Activated naive CD8-positive, alpha-beta T cell treated with anti-CD3 and anti-CD28 coated beads for 36 hours (primary cell): ENCODE measurements around the gene LCN15. TPM values are rescaled to one million over a fixed set of nuclear protein-coding genes. Genes with fewer than 3 reads are reported as not detected.
A peak's percentile ranks its signal among the peaks of the same experiment; 100 is the strongest.

ENCODE experiments used
- DNase-seq: peaks from one replicate; pipeline ENCODE4 v3.0.0; 2021
- H3K27ac Mint-ChIP-seq: one replicate; pipeline ENCODE4 v1.8.0; 2022; ENCODE audit warnings: mild to moderate bottlenecking, moderate library complexity, mixed read lengths
- H3K27me3 Mint-ChIP-seq: one replicate; pipeline ENCODE4 v1.8.0; 2022; ENCODE audit warnings: mild to moderate bottlenecking, mixed read lengths
- H3K36me3 Mint-ChIP-seq: one replicate; pipeline ENCODE4 v1.8.0; 2021; ENCODE audit warnings: mild to moderate bottlenecking, mixed read lengths
- H3K4me1 Mint-ChIP-seq: one replicate; pipeline ENCODE4 v1.8.0; 2021; ENCODE audit warnings: mixed read lengths
- H3K4me3 Mint-ChIP-seq: one replicate; pipeline ENCODE4 v1.8.0; 2022; ENCODE audit warnings: mild to moderate bottlenecking, moderate library complexity, mixed read lengths
- H3K9me3 Mint-ChIP-seq: one replicate; pipeline ENCODE4 v1.8.0; 2022; ENCODE audit warnings: mixed read lengths
- total RNA-seq, 2 experiments: library from RNA; stranded (reverse); gene quantifications; one replicate each; pipeline ENCODE4 v1.2.3, GENCODE V29; 2021

The LCN15 gene
- total RNA-seq, 2 experiments from 2014 or later = not detected

DNA sequence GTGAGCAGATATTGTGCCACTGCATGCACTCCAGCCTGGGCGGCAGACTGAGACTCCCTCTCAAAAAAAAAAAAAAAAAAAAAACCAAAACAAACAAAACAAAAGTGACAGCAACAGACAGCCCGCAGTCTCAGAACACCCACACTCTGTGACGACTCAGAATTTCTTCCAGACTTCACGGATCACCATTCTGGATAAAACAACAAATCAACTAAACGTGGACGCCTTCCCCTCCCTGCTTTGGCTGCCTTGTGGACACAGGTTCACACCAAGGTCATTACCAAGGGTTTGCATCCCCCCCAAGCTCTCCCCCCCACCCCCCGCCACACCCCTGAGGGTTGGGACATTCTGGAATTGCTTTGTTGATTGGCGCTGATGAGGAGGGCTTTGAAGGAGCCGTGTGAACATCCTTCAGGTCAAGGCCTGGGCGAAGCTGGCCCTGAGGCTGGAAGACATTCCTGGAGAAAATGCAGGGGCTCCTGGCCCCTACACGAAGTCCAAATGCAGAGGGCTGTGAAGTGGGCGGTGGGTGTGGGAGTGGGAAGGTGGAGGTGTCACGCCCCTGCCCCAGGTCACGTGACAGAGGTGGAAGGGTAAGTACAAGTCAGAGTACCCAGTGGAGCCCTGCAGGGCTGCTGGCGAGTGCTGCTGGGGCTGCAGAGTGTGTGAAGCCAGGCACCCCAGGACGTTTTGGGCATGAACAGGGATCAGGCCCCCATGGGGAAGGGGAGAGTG is 31.7 kb downstream of the LCN15 start:
- H3K9me3 Mint-ChIP-seq = no peaks in the 10 kb centered on the region
- H3K27me3 Mint-ChIP-seq = no peaks in the 10 kb centered on the region
- peaks cover 6% of the 10 kb centered on the region for H3K36me3 Mint-ChIP-seq
- no peak overlapping the region for H3K27ac Mint-ChIP-seq
- peaks cover 14% of the 10 kb centered on the region for H3K4me1 Mint-ChIP-seq
- H3K4me3 Mint-ChIP-seq = no peak overlapping the region
- DNase-seq = no peak

DNA sequence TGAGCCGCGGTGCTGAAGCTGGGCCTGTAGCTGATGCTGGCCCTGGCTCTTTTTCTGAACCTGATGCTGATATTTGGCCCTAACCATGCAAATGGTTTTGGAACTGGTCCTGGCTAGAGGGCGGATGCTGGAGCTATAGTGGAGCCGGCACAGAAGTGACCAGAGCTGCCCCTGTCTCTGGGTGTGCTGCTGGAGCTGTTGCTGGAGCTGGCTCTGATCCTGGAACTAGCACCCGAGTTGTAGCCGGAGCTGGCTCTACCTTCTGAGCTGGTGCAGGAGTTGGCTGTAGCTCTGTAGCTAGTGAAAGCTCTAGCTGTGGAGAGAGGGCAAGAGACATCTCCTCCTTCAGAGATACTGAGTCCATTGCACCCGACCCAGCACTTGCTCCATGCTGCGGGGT is 34.4 kb downstream of the LCN15 start:
- Mint-ChIP-seq H3K4me1 (peaks cover 28% of the 10 kb centered on the region), H3K4me3 (peak overlapping the region; percentile 63), H3K27me3 (peaks cover 3% of the 10 kb centered on the region)

DNA sequence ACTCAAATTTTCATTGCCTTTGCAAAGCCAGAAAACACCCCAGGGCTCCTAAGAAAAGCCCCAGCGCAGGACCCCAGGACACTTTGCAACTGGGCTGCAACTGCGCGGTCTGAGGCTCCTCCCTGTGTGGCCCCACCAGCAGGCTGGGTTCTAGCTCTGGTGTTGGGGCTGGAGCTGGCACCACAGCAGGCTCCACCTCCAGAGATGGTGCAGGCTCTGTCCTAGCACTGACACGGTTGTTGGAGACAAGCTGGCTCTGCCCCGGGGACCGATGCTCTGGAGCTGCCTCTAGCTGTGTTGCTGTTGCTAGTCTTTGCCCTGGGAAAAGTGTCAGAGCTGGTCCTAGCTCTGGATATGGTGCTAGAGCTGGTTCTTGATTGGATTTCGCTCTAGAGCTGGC is 35.2 kb downstream of the LCN15 start:
- peak overlapping the region; percentile 63 for H3K4me3 Mint-ChIP-seq
- peaks cover 36% of the 10 kb centered on the region for H3K36me3 Mint-ChIP-seq
- no peak for DNase-seq
- H3K4me1 Mint-ChIP-seq = peaks cover 28% of the 10 kb centered on the region
- peaks cover 3% of the 10 kb centered on the region for H3K27me3 Mint-ChIP-seq
- H3K27ac Mint-ChIP-seq = no peak overlapping the region
- H3K9me3 Mint-ChIP-seq = no peaks in the 10 kb centered on the region

More for the DNA sequence above, 34.4 kb downstream of the LCN15 start:
- H3K9me3 Mint-ChIP-seq = no peaks in the 10 kb centered on the region
- H3K36me3 Mint-ChIP-seq = peaks cover 30% of the 10 kb centered on the region
- no peak for DNase-seq
- H3K27ac Mint-ChIP-seq = no peak overlapping the region

DNA sequence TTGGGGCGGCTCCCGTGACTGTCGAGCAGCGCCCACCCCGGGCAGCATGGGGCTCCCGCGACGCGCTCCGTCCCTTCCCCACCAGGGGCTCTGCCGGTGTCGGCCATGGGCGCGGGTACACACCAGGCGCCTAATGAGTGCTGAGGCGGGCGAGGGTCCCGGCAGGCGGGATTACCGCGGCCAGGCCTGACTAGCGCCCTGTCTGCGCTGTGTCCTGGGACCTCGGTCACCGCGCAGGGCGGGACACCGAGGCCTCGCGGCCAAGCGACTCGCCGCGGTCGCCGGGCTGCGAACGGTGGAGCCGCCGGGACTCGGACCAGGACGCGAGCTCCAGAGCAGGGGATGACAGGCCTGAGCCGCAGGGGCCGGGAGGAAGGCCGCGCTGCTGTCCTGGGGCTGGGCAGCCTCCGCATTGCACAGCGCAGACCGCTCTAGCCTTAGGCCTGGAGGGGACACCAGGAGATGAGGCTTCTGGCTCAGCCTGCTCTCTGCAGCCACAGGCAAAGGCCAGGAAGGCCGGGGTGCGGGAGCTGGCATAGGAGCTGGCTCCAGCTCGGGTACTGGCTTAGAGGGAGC is 35.7 kb downstream of the LCN15 start:
- Mint-ChIP-seq H3K27me3 (peaks cover 3% of the 10 kb centered on the region), H3K36me3 (peaks cover 41% of the 10 kb centered on the region), H3K27ac (no peak overlapping the region), H3K4me3 (peak overlapping the region; percentile 63), H3K4me1 (peaks cover 31% of the 10 kb centered on the region), H3K9me3 (no peaks in the 10 kb centered on the region)
- no peak for DNase-seq

DNA sequence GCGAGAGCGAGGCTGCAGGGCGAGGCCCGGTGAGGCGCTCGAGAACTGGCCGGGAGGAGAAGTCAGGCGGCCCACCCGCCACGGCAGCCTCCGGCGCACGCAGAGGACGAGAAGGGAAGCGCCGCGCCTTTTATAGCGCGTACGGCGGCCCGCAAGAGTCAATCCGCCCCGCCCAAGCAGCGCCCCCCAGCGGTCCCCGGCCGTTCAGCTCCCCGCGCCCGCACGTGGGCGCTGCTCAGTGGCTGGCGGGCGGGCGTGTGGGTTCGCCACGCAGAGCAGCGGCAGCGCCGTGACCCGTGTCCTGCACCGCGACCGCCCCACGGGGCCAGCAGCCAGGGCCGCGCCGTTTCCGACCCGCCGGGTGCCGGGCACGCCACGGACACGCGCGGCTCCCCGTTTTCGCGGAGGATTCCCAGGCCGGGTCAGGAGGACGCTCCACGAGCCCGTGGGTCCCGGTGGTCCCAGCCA is 36.2 kb downstream of the LCN15 start:
- peaks cover 43% of the 10 kb centered on the region for H3K36me3 Mint-ChIP-seq
- H3K4me3 Mint-ChIP-seq = peak overlapping the region; percentile 95
- peak; percentile 93 for DNase-seq
- peak overlapping the region; percentile 29 for H3K27ac Mint-ChIP-seq
- H3K9me3 Mint-ChIP-seq = no peaks in the 10 kb centered on the region
- H3K4me1 Mint-ChIP-seq = peaks cover 31% of the 10 kb centered on the region
- peaks cover 3% of the 10 kb centered on the region for H3K27me3 Mint-ChIP-seq

DNA sequence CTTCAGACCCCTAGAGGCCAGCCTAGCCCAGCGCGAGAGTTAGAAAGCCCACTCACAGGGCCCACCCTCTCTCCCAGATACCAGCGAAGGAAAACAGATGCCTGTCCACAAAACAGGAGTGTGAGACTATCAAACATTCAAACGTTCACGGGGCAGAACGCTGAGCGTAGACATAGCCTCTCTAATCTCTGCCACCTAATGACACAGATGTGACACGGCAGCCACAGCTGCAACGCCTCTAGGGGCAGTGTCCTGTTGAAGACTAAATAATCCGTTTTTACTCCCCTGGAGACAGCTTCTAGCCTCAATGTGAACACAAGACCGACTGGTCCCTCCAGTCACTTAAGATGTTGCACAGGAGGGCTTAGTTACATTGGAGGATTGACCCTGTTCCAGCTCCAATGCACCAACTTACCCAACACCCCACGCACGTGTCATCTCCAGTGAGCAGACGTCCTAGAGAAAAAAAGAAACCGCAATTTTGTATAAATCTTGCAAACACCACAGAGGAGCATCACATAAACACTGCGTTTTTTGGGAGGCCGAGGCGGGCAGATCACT is 37.6 kb downstream of the LCN15 start:
- peak overlapping the region; percentile 98 for H3K27ac Mint-ChIP-seq
- no peaks in the 10 kb centered on the region for H3K9me3 Mint-ChIP-seq
- peak; percentile 41 for DNase-seq
- H3K27me3 Mint-ChIP-seq = peaks cover 3% of the 10 kb centered on the region
- peaks cover 42% of the 10 kb centered on the region for H3K36me3 Mint-ChIP-seq
- peaks cover 30% of the 10 kb centered on the region for H3K4me1 Mint-ChIP-seq
- peak overlapping the region; percentile 95 for H3K4me3 Mint-ChIP-seq

DNA sequence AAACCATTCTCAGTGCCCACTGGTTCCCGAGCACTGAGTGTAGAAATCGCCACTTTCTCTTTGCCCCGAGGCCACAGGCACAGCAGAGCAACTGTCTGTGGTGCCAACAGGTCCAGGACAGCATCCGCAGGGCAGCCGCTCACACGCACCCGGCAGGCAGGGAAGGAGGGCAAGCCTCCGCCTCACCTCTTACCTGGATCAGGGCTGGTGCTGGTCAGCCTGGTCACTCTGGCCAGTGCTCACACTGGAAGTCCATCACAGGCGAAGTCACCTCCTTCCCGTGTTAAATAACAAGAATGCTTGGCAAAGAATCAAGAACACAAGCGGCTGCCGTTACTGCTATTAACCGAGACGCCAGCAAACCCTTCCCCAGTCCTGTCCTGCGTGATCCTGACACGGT is 38.2 kb downstream of the LCN15 start:
- H3K9me3 Mint-ChIP-seq = no peaks in the 10 kb centered on the region
- peak overlapping the region; percentile 95 for H3K4me3 Mint-ChIP-seq
- peaks cover 39% of the 10 kb centered on the region for H3K36me3 Mint-ChIP-seq
- H3K27me3 Mint-ChIP-seq = peaks cover 3% of the 10 kb centered on the region
- peak overlapping the region; percentile 98 for H3K27ac Mint-ChIP-seq
- no peak for DNase-seq
- H3K4me1 Mint-ChIP-seq = peaks cover 29% of the 10 kb centered on the region

DNA sequence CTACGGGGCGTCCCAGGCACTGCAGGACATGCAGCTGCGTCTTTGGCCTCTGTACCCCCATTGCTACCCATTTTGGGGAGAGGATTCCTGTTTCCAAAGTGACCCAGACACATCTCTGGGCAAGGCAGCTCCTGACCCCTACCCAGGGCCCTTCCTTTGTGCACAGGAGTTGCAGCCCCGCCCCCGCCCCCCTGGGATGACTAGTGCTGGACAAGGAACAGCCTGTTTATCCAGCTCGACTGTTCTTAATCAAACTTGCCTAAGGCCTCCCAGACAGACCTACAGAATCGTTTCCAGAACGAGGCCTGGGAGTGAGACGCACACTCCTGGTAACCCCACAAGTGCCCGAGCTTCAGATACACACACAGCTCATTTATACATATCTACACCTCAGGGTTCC is 38.7 kb downstream of the LCN15 start:
- H3K4me1 Mint-ChIP-seq = peaks cover 29% of the 10 kb centered on the region
- H3K27ac Mint-ChIP-seq = peak overlapping the region; percentile 98
- peak overlapping the region; percentile 95 for H3K4me3 Mint-ChIP-seq
- H3K36me3 Mint-ChIP-seq = peaks cover 38% of the 10 kb centered on the region
- no peak for DNase-seq
- peaks cover 3% of the 10 kb centered on the region for H3K27me3 Mint-ChIP-seq
- H3K9me3 Mint-ChIP-seq = no peaks in the 10 kb centered on the region

DNA sequence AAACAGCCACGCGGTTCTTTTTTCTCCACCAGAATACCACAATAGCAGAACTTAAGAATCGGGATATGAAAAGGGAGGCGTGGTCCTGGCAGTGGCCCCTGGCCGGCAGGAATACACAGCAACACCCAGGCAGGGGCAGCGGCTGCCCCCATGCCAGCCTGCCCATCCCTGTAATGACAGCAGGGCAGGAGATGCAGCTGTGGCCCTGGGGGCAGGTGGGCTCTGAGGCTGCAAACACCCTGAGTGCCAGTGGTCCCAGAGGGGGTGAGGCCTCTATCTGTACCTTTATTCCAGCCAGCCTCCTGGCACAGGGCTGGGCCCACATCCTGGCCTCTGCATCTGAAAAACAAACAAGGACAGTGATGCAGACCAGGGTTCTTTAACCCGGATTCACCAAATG is 39.5 kb downstream of the LCN15 start:
- H3K4me3 Mint-ChIP-seq = peak overlapping the region; percentile 40
- H3K9me3 Mint-ChIP-seq = no peaks in the 10 kb centered on the region
- H3K27ac Mint-ChIP-seq = no peak overlapping the region
- peaks cover 3% of the 10 kb centered on the region for H3K27me3 Mint-ChIP-seq
- H3K4me1 Mint-ChIP-seq = peaks cover 29% of the 10 kb centered on the region
- peaks cover 38% of the 10 kb centered on the region for H3K36me3 Mint-ChIP-seq
- no peak for DNase-seq

DNA sequence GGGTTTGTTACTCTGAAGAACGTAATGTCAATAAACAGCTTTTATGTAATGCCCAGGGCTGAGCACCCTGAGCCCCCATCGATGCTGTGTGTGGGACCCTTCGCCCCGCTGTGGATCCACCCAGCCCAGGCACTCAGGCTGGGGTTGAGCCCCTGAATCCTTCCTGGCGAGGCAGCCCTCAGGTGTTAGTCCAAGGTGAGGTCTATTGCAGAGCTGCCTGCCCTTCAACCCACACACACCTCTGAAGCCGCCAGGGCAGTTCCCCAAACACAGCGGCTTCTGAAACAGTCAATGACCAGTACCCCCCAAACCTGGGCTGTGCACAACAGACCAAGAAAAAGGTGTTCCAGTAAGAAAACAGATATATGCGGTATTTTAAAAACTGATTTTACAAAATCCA is 40.3 kb downstream of the LCN15 start:
- Mint-ChIP-seq H3K27me3 (peaks cover 3% of the 10 kb centered on the region), H3K4me1 (peaks cover 22% of the 10 kb centered on the region), H3K9me3 (no peaks in the 10 kb centered on the region), H3K27ac (peak overlapping the region; percentile 64), H3K4me3 (no peak overlapping the region), H3K36me3 (peaks cover 38% of the 10 kb centered on the region)
- no peak for DNase-seq

DNA sequence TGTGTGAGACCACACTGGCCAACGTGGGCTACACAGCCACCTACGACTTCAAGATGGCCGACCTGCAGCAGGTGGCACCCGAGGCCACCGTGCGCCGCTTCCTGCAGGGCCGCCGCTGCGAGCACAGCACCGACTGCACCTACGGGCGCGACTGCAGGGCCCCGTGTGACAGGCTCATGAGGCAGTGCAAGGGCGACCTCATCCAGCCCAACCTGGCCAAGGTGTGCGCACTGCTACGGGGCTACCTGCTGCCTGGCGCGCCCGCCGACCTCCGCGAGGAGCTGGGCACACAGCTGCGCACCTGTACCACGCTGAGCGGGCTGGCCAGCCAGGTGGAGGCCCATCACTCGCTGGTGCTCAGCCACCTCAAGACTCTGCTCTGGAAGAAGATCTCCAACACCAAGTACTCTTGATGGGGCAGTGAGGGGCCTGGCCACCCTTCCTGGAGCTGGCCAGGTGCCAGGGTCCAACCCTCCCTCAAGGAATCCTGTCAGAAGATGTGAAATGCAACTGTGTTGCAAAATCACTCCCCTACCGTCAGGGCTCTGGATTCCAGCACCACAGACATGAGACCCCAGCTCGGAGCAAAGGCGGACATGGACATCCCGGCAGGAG is 40.8 kb downstream of the LCN15 start:
- DNase-seq = no peak
- Mint-ChIP-seq H3K36me3 (peaks cover 38% of the 10 kb centered on the region), H3K4me1 (peaks cover 24% of the 10 kb centered on the region), H3K27ac (no peak overlapping the region), H3K27me3 (peaks cover 3% of the 10 kb centered on the region), H3K4me3 (no peak overlapping the region), H3K9me3 (no peaks in the 10 kb centered on the region)

DNA sequence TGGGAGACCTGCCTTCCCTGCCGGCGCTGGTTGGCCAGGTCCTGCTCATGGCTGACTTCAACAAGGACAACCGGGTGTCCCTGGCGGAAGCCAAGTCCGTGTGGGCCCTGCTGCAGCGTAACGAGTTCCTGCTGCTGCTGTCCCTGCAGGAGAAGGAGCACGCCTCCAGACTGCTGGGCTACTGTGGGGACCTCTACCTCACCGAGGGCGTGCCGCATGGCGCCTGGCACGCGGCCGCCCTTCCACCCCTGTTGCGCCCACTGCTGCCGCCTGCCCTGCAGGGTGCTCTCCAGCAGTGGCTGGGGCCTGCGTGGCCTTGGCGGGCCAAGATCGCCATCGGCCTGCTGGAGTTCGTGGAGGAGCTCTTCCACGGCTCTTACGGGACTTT is 41.4 kb downstream of the LCN15 start:
- H3K4me1 Mint-ChIP-seq = peaks cover 24% of the 10 kb centered on the region
- DNase-seq = peak; percentile 31
- peaks cover 3% of the 10 kb centered on the region for H3K27me3 Mint-ChIP-seq

DNA sequence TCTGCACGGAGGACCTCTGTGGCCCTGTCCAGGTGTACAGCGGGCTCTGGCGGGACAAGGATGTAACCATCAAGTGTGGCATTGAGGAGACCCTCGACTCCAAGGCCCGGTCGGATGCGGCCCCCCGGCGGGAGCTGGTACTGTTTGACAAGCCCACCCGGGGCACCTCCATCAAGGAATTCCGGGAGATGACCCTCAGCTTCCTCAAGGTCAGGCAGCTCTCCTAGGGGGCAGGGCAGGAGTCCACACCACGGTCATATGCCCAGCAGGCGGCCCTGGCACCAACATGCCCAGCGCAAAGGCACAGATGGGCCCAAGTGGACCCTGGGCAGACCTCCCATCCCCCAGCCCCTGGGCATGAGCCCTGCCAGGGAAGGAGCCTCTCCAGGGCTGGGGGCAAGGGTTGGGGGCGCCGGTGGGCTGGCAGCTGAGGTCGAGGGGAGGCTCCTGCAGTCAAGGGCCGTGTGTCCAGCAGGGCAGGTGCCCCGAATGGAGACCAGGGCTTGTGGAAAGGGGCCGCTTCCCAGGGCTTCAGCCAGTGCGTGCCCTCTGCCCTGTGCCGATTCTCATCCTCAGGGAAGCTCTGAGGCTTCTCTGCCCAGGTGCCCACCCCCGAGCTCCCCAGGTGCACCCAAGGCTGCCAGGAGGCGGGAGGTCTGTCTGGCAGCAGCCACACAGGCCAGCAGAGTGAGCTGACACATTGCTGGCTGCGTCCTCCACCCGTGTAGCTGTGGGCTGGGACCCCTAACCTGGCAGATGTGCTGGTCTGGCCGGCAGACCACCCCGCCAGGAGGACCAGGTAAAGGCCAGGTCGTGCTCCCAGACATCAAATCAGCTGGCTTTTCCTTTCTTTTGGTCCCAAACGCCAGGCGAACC is 42.0 kb downstream of the LCN15 start:
- H3K4me3 Mint-ChIP-seq = no peak overlapping the region
- H3K27ac Mint-ChIP-seq = no peak overlapping the region
- peaks cover under 1% of the 10 kb centered on the region for H3K27me3 Mint-ChIP-seq

More for the DNA sequence above, 41.4 kb downstream of the LCN15 start:
- Mint-ChIP-seq H3K4me3 (no peak overlapping the region), H3K9me3 (no peaks in the 10 kb centered on the region), H3K36me3 (peaks cover 38% of the 10 kb centered on the region), H3K27ac (no peak overlapping the region)

DNA sequence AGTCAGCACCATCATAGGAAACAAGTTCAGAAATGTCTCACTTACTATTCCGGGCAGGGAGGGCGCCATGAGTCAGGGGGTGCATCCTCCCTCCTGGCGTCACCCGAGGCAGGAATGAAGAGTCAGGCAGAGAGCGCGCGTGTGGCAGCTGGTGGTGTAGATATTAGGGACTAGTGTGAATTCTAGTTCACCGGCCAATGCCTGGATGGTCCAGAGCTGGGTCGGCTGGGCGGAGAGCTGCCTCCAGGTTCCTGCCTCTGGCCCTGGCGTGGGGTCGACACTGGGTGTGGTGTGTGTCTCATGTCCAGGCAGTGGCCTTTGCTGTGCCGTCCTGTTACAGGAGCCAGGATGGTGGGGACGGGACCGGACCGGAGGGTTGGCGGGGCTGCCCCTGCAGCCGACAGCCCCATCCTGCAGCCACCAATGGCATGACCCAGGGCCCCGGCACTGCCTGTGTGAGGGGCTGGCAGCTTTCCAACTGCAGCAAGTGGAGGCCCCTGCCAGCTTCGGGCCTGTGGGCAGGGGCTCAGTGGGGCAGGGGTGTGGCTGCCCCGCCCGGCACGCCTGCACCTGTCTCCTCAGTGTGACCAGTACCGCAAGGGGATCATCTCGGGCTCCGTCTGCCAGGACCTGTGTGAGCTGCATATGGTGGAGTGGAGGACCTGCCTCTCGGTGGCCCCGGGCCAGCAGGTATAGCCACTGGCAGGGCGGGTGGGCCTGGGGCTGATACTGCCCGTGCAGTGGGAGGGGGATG is 42.8 kb downstream of the LCN15 start:
- H3K27me3 Mint-ChIP-seq = no peaks in the 10 kb centered on the region
- H3K4me1 Mint-ChIP-seq = peaks cover 21% of the 10 kb centered on the region
- H3K9me3 Mint-ChIP-seq = no peaks in the 10 kb centered on the region
- no peak overlapping the region for H3K27ac Mint-ChIP-seq
- peaks cover 26% of the 10 kb centered on the region for H3K36me3 Mint-ChIP-seq
- no peak overlapping the region for H3K4me3 Mint-ChIP-seq
- no peak for DNase-seq

More for the DNA sequence above, 42.0 kb downstream of the LCN15 start:
- H3K36me3 Mint-ChIP-seq = peaks cover 34% of the 10 kb centered on the region
- DNase-seq = no peak
- H3K9me3 Mint-ChIP-seq = no peaks in the 10 kb centered on the region
- H3K4me1 Mint-ChIP-seq = peaks cover 24% of the 10 kb centered on the region
